ENCODE results near the gene PPP1R7. TPM values are rescaled to one million over a fixed set of nuclear protein-coding genes. Genes with fewer than 3 reads are reported as not detected.
"Not testable (repeated sequence)": the region's sequence is repeated elsewhere in the genome, so short reads cannot be mapped to it uniquely, and the experiment has no call there.

PPP1R7 gene
- total RNA-seq, 1 donor from 2014 or later: 51.1 TPM

- intact Hi-C loops (cut with DNase I): no loop called here
Observed at GRCh38 chr2:241195506-241196130, 45.4 kb downstream of the PPP1R7 start.

GRCh38 chr2:241197246-241197645 lies 47.0 kb downstream of the PPP1R7 start:
- intact Hi-C loops (cut with DNase I); H3K4me3 ChIP-seq; H3K27me3 ChIP-seq; H3K27ac ChIP-seq; H3K36me3 ChIP-seq; H3K4me1 ChIP-seq; DNase-seq (ENCODE audit: extremely low spot score in 2 of 2); H3K9me3 ChIP-seq: not testable (repeated sequence)

More at GRCh38 chr2:241195506-241196130, 45.4 kb downstream of the PPP1R7 start:
- no peaks in the 10 kb centered on the region for H3K36me3 ChIP-seq
- TF ChIP-seq POLR2A (IDR thresholded peaks at IDR 0.05) (no peak), POLR2AphosphoS5 (IDR thresholded peaks at IDR 0.05; ENCODE audit: insufficient read depth in 1 of 2, low read depth in 1 of 2) (no peak), CTCF (IDR thresholded peaks at IDR 0.05) (no peak)
- H3K4me1 ChIP-seq: no peaks in the 10 kb centered on the region
- no peak for DNase-seq (ENCODE audit: extremely low spot score in 2 of 2)
- H3K4me3 ChIP-seq: no peak overlapping the region
- no peaks in the 10 kb centered on the region for H3K9me3 ChIP-seq
- H3K27ac ChIP-seq: no peak overlapping the region
- no peaks in the 10 kb centered on the region for H3K27me3 ChIP-seq

- Histone ChIP-seq H3K9me3 (no peaks in the 10 kb centered on the region), H3K4me3 (no peak overlapping the region), H3K27ac (no peak overlapping the region), H3K27me3 (no peaks in the 10 kb centered on the region), H3K36me3 (no peaks in the 10 kb centered on the region), H3K4me1 (no peaks in the 10 kb centered on the region)
- no peak for DNase-seq (ENCODE audit: extremely low spot score in 2 of 2)
- TF ChIP-seq POLR2A (IDR thresholded peaks at IDR 0.05) (no peak), CTCF (IDR thresholded peaks at IDR 0.05) (no peak), POLR2AphosphoS5 (IDR thresholded peaks at IDR 0.05; ENCODE audit: insufficient read depth in 1 of 2, low read depth in 1 of 2) (no peak)
- intact Hi-C loops (cut with DNase I): no loop called here
Observed at GRCh38 chr2:241197947-241198346, 47.7 kb downstream of the PPP1R7 start.

- no peaks in the 10 kb centered on the region for H3K36me3 ChIP-seq
- TF ChIP-seq POLR2A (IDR thresholded peaks at IDR 0.05) (no peak), POLR2AphosphoS5 (IDR thresholded peaks at IDR 0.05; ENCODE audit: insufficient read depth in 1 of 2, low read depth in 1 of 2) (no peak), CTCF (IDR thresholded peaks at IDR 0.05) (no peak)
- no peaks in the 10 kb centered on the region for H3K27me3 ChIP-seq
- H3K27ac ChIP-seq: no peak overlapping the region
- H3K4me1 ChIP-seq: no peaks in the 10 kb centered on the region
- intact Hi-C loops (cut with DNase I): no loop called here
- no peaks in the 10 kb centered on the region for H3K9me3 ChIP-seq
- no peak for DNase-seq (ENCODE audit: extremely low spot score in 2 of 2)
- H3K4me3 ChIP-seq: no peak overlapping the region
Observed at GRCh38 chr2:241198381-241199279, 48.4 kb downstream of the PPP1R7 start.

- Histone ChIP-seq H3K4me3 (no peak overlapping the region), H3K4me1 (no peaks in the 10 kb centered on the region), H3K36me3 (no peaks in the 10 kb centered on the region), H3K27me3 (no peaks in the 10 kb centered on the region), H3K27ac (no peak overlapping the region), H3K9me3 (no peaks in the 10 kb centered on the region)
- intact Hi-C loops (cut with DNase I): no loop called here
- DNase-seq (ENCODE audit: extremely low spot score in 2 of 2): no peak
- TF ChIP-seq POLR2AphosphoS5 (IDR thresholded peaks at IDR 0.05; ENCODE audit: insufficient read depth in 1 of 2, low read depth in 1 of 2) (no peak), POLR2A (IDR thresholded peaks at IDR 0.05) (no peak)
Observed at GRCh38 chr2:241199286-241199685, 49.0 kb downstream of the PPP1R7 start.

All from vagina (tissue), 2 donors.